ENCODE results near the gene CLIC4.
"Not testable (repeated sequence)": the region's sequence is repeated elsewhere in the genome, so short reads cannot be mapped to it uniquely, and the experiment has no call there.

CLIC4 gene

GRCh38 chr1:24796524-24796923 is 51.3 kb downstream of the CLIC4 start:
- no peaks in the 10 kb centered on the region for H3K27me3 ChIP-seq (ENCODE audit: control insufficient read depth, insufficient read depth, low read length)
- no peaks in the 10 kb centered on the region for H3K4me1 ChIP-seq (ENCODE audit: control insufficient read depth, insufficient read depth, low read length)
- H3K9ac ChIP-seq (ENCODE audit: low read depth, low read length), result no peak overlapping the region
- H3K9me3 ChIP-seq (ENCODE audit: control insufficient read depth, insufficient read depth, low read length), result peaks cover 12% of the 10 kb centered on the region
- H3K27ac ChIP-seq (ENCODE audit: low read depth, low read length), result no peak overlapping the region
- H3K4me3 ChIP-seq (ENCODE audit: low read depth, low read length), result no peak overlapping the region
- H3K36me3 ChIP-seq (ENCODE audit: control insufficient read depth, insufficient read depth, low read length), result peaks cover 22% of the 10 kb centered on the region

GRCh38 chr1:24799242-24799641 is 54.0 kb downstream of the CLIC4 start:
- not testable (repeated sequence) for H3K27ac ChIP-seq (ENCODE audit: low read depth, low read length); H3K4me1 ChIP-seq (ENCODE audit: control insufficient read depth, insufficient read depth, low read length); H3K9ac ChIP-seq (ENCODE audit: low read depth, low read length); H3K27me3 ChIP-seq (ENCODE audit: control insufficient read depth, insufficient read depth, low read length); H3K4me3 ChIP-seq (ENCODE audit: low read depth, low read length)
- Histone ChIP-seq H3K9me3 (ENCODE audit: control insufficient read depth, insufficient read depth, low read length) (peaks cover 12% of the 10 kb centered on the region), H3K36me3 (ENCODE audit: control insufficient read depth, insufficient read depth, low read length) (peaks cover 24% of the 10 kb centered on the region)

- no peak overlapping the region for H3K4me3 ChIP-seq (ENCODE audit: low read depth, low read length)
- 0 out of 2 replicates have a peak, but pooled peaks cover 4% of the 10 kb centered on the region for H3K4me1 ChIP-seq (ENCODE audit: control insufficient read depth, insufficient read depth, low read length)
- H3K36me3 ChIP-seq (ENCODE audit: control insufficient read depth, insufficient read depth, low read length), result peaks cover 36% of the 10 kb centered on the region
- peak overlapping the region; percentile 72 for H3K27ac ChIP-seq (ENCODE audit: low read depth, low read length)
- H3K27me3 ChIP-seq (ENCODE audit: control insufficient read depth, insufficient read depth, low read length), result no peaks in the 10 kb centered on the region
- H3K9ac ChIP-seq (ENCODE audit: low read depth, low read length), result no peak overlapping the region
- H3K9me3 ChIP-seq (ENCODE audit: control insufficient read depth, insufficient read depth, low read length), result peaks cover 12% of the 10 kb centered on the region
These were observed 55.9 kb downstream of the CLIC4 start for GRCh38 chr1:24801176-24801575.

GRCh38 chr1:24803220-24803619 is 58.0 kb downstream of the CLIC4 start:
- H3K36me3 ChIP-seq (ENCODE audit: control insufficient read depth, insufficient read depth, low read length), result peaks cover 33% of the 10 kb centered on the region
- no peak overlapping the region for H3K27ac ChIP-seq (ENCODE audit: low read depth, low read length)
- peaks cover 3% of the 10 kb centered on the region for H3K9me3 ChIP-seq (ENCODE audit: control insufficient read depth, insufficient read depth, low read length)
- H3K27me3 ChIP-seq (ENCODE audit: control insufficient read depth, insufficient read depth, low read length), result no peaks in the 10 kb centered on the region
- H3K4me3 ChIP-seq (ENCODE audit: low read depth, low read length), result no peak overlapping the region
- H3K9ac ChIP-seq (ENCODE audit: low read depth, low read length), result no peak overlapping the region
- H3K4me1 ChIP-seq (ENCODE audit: control insufficient read depth, insufficient read depth, low read length), result 0 out of 2 replicates have a peak, but pooled peaks cover 4% of the 10 kb centered on the region

- H3K27ac ChIP-seq (ENCODE audit: low read depth, low read length), result no peak overlapping the region
- H3K9me3 ChIP-seq (ENCODE audit: control insufficient read depth, insufficient read depth, low read length), result no peaks in the 10 kb centered on the region
- H3K36me3 ChIP-seq (ENCODE audit: control insufficient read depth, insufficient read depth, low read length), result peaks cover 32% of the 10 kb centered on the region
- 0 out of 2 replicates have a peak, but pooled peaks cover 4% of the 10 kb centered on the region for H3K4me1 ChIP-seq (ENCODE audit: control insufficient read depth, insufficient read depth, low read length)
- H3K4me3 ChIP-seq (ENCODE audit: low read depth, low read length), result no peak overlapping the region
- no peaks in the 10 kb centered on the region for H3K27me3 ChIP-seq (ENCODE audit: control insufficient read depth, insufficient read depth, low read length)
- H3K9ac ChIP-seq (ENCODE audit: low read depth, low read length), result no peak overlapping the region
These were observed 58.8 kb downstream of the CLIC4 start for GRCh38 chr1:24803987-24804530.

- H3K9me3 ChIP-seq (ENCODE audit: control insufficient read depth, insufficient read depth, low read length), result no peaks in the 10 kb centered on the region
- 0 out of 2 replicates have a peak, but pooled peaks cover 4% of the 10 kb centered on the region for H3K4me1 ChIP-seq (ENCODE audit: control insufficient read depth, insufficient read depth, low read length)
- peaks cover 34% of the 10 kb centered on the region for H3K36me3 ChIP-seq (ENCODE audit: control insufficient read depth, insufficient read depth, low read length)
- H3K4me3 ChIP-seq (ENCODE audit: low read depth, low read length), result no peak overlapping the region
- no peaks in the 10 kb centered on the region for H3K27me3 ChIP-seq (ENCODE audit: control insufficient read depth, insufficient read depth, low read length)
- no peak overlapping the region for H3K9ac ChIP-seq (ENCODE audit: low read depth, low read length)
- H3K27ac ChIP-seq (ENCODE audit: low read depth, low read length), result no peak overlapping the region
These were observed 60.5 kb downstream of the CLIC4 start for GRCh38 chr1:24805534-24806301.

GRCh38 chr1:24806588-24806987 is 61.3 kb downstream of the CLIC4 start:
- H3K9ac ChIP-seq (ENCODE audit: low read depth, low read length), result no peak overlapping the region

GRCh38 chr1:24811494-24811893 is 66.2 kb downstream of the CLIC4 start:
- H3K4me1 ChIP-seq (ENCODE audit: control insufficient read depth, insufficient read depth, low read length); H3K4me3 ChIP-seq (ENCODE audit: low read depth, low read length); H3K9me3 ChIP-seq (ENCODE audit: control insufficient read depth, insufficient read depth, low read length); H3K27me3 ChIP-seq (ENCODE audit: control insufficient read depth, insufficient read depth, low read length); H3K27ac ChIP-seq (ENCODE audit: low read depth, low read length); H3K9ac ChIP-seq (ENCODE audit: low read depth, low read length): not testable (repeated sequence)
- peaks cover 38% of the 10 kb centered on the region for H3K36me3 ChIP-seq (ENCODE audit: control insufficient read depth, insufficient read depth, low read length)

More at GRCh38 chr1:24806588-24806987, 61.3 kb downstream of the CLIC4 start:
- Histone ChIP-seq H3K27ac (ENCODE audit: low read depth, low read length) (no peak overlapping the region), H3K27me3 (ENCODE audit: control insufficient read depth, insufficient read depth, low read length) (no peaks in the 10 kb centered on the region), H3K9me3 (ENCODE audit: control insufficient read depth, insufficient read depth, low read length) (no peaks in the 10 kb centered on the region), H3K4me1 (ENCODE audit: control insufficient read depth, insufficient read depth, low read length) (0 out of 2 replicates have a peak, but pooled peaks cover 4% of the 10 kb centered on the region), H3K4me3 (ENCODE audit: low read depth, low read length) (no peak overlapping the region), H3K36me3 (ENCODE audit: control insufficient read depth, insufficient read depth, low read length) (peaks cover 27% of the 10 kb centered on the region)

GRCh38 chr1:24820221-24820620 is 75.0 kb downstream of the CLIC4 start:
- not testable (repeated sequence) for H3K27ac ChIP-seq (ENCODE audit: low read depth, low read length); H3K4me3 ChIP-seq (ENCODE audit: low read depth, low read length); H3K4me1 ChIP-seq (ENCODE audit: control insufficient read depth, insufficient read depth, low read length); H3K9me3 ChIP-seq (ENCODE audit: control insufficient read depth, insufficient read depth, low read length); H3K9ac ChIP-seq (ENCODE audit: low read depth, low read length); H3K27me3 ChIP-seq (ENCODE audit: control insufficient read depth, insufficient read depth, low read length)
- peaks cover 21% of the 10 kb centered on the region for H3K36me3 ChIP-seq (ENCODE audit: control insufficient read depth, insufficient read depth, low read length)

- no peaks in the 10 kb centered on the region for H3K9me3 ChIP-seq (ENCODE audit: control insufficient read depth, insufficient read depth, low read length)
- H3K27me3 ChIP-seq (ENCODE audit: control insufficient read depth, insufficient read depth, low read length), result no peaks in the 10 kb centered on the region
- no peak overlapping the region for H3K4me3 ChIP-seq (ENCODE audit: low read depth, low read length)
- H3K4me1 ChIP-seq (ENCODE audit: control insufficient read depth, insufficient read depth, low read length), result peaks cover 2% of the 10 kb centered on the region; the same call in 1 of the 2 replicates
- no peak overlapping the region for H3K27ac ChIP-seq (ENCODE audit: low read depth, low read length)
- H3K9ac ChIP-seq (ENCODE audit: low read depth, low read length), result no peak overlapping the region
- peaks cover 23% of the 10 kb centered on the region for H3K36me3 ChIP-seq (ENCODE audit: control insufficient read depth, insufficient read depth, low read length)
These were observed 77.6 kb downstream of the CLIC4 start for GRCh38 chr1:24822887-24823286.

- H3K36me3 ChIP-seq (ENCODE audit: control insufficient read depth, insufficient read depth, low read length), result peaks cover 26% of the 10 kb centered on the region
- H3K27me3 ChIP-seq (ENCODE audit: control insufficient read depth, insufficient read depth, low read length); H3K4me3 ChIP-seq (ENCODE audit: low read depth, low read length); H3K27ac ChIP-seq (ENCODE audit: low read depth, low read length); H3K4me1 ChIP-seq (ENCODE audit: control insufficient read depth, insufficient read depth, low read length); H3K9me3 ChIP-seq (ENCODE audit: control insufficient read depth, insufficient read depth, low read length); H3K9ac ChIP-seq (ENCODE audit: low read depth, low read length): not testable (repeated sequence)
These were observed 78.2 kb downstream of the CLIC4 start for GRCh38 chr1:24823486-24823885.

All from HUES48 (cell line).